Thymus (tissue), 11 donors: ENCODE measurements around the gene SWT1. TPM values are rescaled to one million over a fixed set of nuclear protein-coding genes. Genes with fewer than 3 reads are reported as not detected.
"Not testable (repeated sequence)": the region's sequence is repeated elsewhere in the genome, so short reads cannot be mapped to it uniquely, and the experiment has no call there.

ENCODE experiments used
- DNase-seq, 9 donors: peaks; one replicate each; pipeline ENCODE4 v3.0.0-alpha.2; 2013; ENCODE audit warnings: low spot score in 9 of 9, low read depth in 6 of 9, missing footprints in 1 of 9
- H3K27ac ChIP-seq, 2 donors: one replicate each; pipeline ENCODE4 v1.5.1; 2013; ENCODE audit warnings: control low read depth in 1 of 2, low read depth in 1 of 2, low read length in 1 of 2, mild to moderate bottlenecking in 1 of 2, moderate library complexity in 1 of 2
- H3K27me3 ChIP-seq, 2 donors: one replicate each; pipeline ENCODE4 v1.5.1; 2013; ENCODE audit warnings: low read length in 1 of 2; ENCODE audit not compliant: control insufficient read depth in 2 of 2, insufficient read depth in 1 of 2
- H3K36me3 ChIP-seq, 2 donors: one replicate each; pipeline ENCODE4 v1.5.1; 2013; ENCODE audit warnings: low read length in 1 of 2, mild to moderate bottlenecking in 1 of 2, moderate library complexity in 1 of 2; ENCODE audit not compliant: control insufficient read depth in 2 of 2, insufficient read depth in 2 of 2
- H3K4me1 ChIP-seq, 2 donors: one replicate each; pipeline ENCODE4 v1.5.1; 2013; ENCODE audit warnings: low read length in 2 of 2; ENCODE audit not compliant: control insufficient read depth in 2 of 2, insufficient read depth in 2 of 2
- H3K4me3 ChIP-seq, 2 donors: one replicate each; pipeline ENCODE4 v1.5.1; 2013; ENCODE audit warnings: low read length in 2 of 2, control low read depth in 1 of 2, mild to moderate bottlenecking in 1 of 2
- H3K9me3 ChIP-seq, 2 donors: one replicate each; pipeline ENCODE4 v1.5.1; 2013; ENCODE audit warnings: low read length in 1 of 2, mild to moderate bottlenecking in 1 of 2; ENCODE audit not compliant: control insufficient read depth in 2 of 2, insufficient read depth in 1 of 2
- WGBS: extraction: QIAGEN DNeasy Blood & Tissue Kit; methylation state at CpG from one replicate; pipeline ENCODE4 v1.1.7; 2013; 5-methylcytosine and 5-hydroxymethylcytosine counted together
- polyA plus RNA-seq: library from polyadenylated mRNA; stranded (reverse); fragments of 200-250 nt; gene quantifications from one replicate; pipeline ENCODE4 v1.2.3, GENCODE V29; 2013
- total RNA-seq: library from RNA; stranded (reverse); fragments of 120-200 nt; gene quantifications from one replicate; pipeline ENCODE4 v1.2.4, GENCODE V29; 2013
- donor health status: healthy.

Gene SWT1
- total and polyA plus RNA-seq, 2 donors: 6.8 to 8.3 TPM

GRCh38 chr1:185249563-185249962 is 92.6 kb downstream of the SWT1 start:
- WGBS: 49% methylated on average over 2 of the region's 2 CpGs
- Histone ChIP-seq H3K4me3 (no peak overlapping the region), H3K36me3 (no peaks in the 10 kb centered on the region), H3K4me1 (peaks cover 0 to 4% of the 10 kb centered on the region in 2 donors), H3K27ac (no peak overlapping the region), H3K27me3 (no peaks in the 10 kb centered on the region), H3K9me3 (no peaks in the 10 kb centered on the region)
- DNase-seq: no peak

DNA sequence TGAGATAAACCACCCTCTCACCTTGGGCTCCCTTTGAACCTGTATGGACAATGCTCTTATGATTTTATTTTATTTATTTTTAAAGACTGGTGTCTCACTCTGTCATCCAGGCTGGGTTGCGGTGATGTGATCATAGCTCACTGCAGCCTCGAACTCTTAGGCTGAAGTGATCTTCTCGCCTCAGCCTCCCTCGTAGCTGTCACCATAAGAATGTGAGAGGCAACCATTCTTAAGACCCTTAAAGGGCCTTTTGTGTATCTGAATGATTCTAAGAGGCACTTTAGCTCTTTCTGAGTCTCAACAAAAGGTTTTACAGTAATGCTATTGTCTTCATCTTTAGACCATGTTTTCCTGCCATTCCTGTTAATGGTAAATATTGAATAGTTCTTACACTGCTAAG is 93.1 kb downstream of the SWT1 start:
- DNase-seq: no peak
- no peaks in the 10 kb centered on the region for H3K27me3 ChIP-seq
- peaks cover 0 to 4% of the 10 kb centered on the region in 2 donors for H3K4me1 ChIP-seq
- WGBS: 98% methylated on average over 4 of the region's 4 CpGs
- no peaks in the 10 kb centered on the region for H3K36me3 ChIP-seq
- H3K9me3 ChIP-seq: no peaks in the 10 kb centered on the region
- H3K27ac ChIP-seq: no peak overlapping the region
- H3K4me3 ChIP-seq: no peak overlapping the region

GRCh38 chr1:185251928-185252327 is 95.0 kb downstream of the SWT1 start:
- not testable (repeated sequence) for H3K4me1 ChIP-seq, DNase-seq

DNA sequence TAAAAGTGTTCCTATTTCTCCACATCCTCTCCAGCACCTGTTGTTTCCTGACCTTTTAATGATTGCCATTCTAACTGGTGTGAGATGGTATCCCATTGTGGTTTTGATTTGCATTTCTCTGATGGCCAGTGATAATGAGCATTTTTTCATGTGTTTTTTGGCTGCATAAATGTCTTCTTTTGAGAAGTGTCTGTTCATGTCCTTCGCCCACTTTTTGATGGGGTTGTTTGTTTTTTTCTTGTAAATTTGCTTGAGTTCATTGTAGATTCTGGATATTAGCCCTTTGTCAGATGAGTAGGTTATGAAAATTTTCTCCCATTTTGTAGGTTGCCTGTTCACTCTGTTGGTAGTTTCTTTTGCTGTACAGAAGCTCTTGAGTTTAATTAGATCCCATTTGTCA is 95.4 kb downstream of the SWT1 start:
- H3K4me3 ChIP-seq, DNase-seq, H3K27ac ChIP-seq, H3K27me3 ChIP-seq, H3K4me1 ChIP-seq, H3K9me3 ChIP-seq, H3K36me3 ChIP-seq: not testable (repeated sequence)
- WGBS: no CpG with 5 or more reads among the region's 1 CpG

More at GRCh38 chr1:185251928-185252327, 95.0 kb downstream of the SWT1 start:
- H3K27ac ChIP-seq, H3K9me3 ChIP-seq, H3K4me3 ChIP-seq, H3K36me3 ChIP-seq, H3K27me3 ChIP-seq: not testable (repeated sequence)
- over 99% methylated on average over 3 of the region's 4 CpGs for WGBS

DNA sequence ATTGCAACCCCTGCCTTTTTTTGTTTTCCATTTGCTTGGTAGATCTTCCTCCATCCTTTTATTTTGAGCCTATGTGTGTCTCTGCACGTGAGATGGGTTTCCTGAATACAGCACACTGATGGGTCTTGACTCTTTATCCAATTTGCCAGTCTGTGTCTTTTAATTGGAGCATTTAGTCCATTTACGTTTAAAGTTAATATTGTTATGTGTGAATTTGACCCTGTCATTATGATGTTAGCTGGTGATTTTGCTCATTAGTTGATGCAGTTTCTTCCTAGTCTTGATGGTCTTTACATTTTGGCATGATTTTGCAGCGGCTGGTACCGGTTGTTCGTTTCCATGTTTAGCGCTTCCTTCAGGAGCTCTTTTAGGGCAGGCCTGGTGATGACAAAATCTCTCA is 98.6 kb downstream of the SWT1 start:
- WGBS: 92% methylated on average over 5 of the region's 6 CpGs
- not testable (repeated sequence) for H3K4me1 ChIP-seq

DNA sequence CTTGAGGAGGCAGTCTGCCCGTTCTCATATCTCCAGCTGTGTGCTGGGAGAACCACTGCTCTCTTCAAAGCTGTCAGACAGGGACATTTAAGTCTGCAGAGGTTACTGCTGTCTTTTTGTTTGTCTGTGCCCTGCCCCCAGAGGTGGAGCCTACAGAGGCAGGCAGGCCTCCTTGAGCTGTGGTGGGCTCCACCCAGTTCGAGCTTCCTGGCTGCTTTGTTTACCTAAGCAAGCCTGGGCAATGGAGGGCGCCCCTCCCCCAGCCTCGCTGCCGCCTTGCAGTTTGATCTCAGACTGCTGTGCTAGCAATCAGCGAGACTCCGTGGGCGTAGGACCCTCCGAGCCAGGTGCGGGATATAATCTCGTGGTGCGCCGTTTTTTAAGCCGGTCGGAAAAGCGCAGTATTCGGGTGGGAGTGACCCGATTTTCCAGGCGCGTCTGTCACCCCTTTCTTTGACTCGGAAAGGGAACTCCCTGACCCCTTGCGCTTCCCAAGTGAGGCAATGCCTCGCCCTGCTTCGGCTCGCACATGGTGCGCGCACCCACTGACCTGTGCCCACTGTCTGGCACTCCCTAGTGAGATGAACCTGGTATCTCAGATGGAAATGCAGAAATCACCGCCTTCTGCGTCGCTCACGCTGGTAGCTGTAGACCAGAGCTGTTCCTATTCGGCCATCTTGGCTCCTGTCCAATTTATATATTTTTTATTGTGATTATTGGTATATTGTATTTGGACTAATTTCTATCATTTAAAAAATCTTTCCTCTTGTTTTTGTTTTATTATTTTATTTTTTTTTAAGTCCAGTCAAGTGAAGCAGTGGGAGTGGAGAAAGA is 100.4 kb downstream of the SWT1 start:
- peak overlapping the region in 1 of 2 donors; percentile 60 for H3K27ac ChIP-seq
- H3K27me3 ChIP-seq, H3K4me3 ChIP-seq, H3K9me3 ChIP-seq, DNase-seq, H3K4me1 ChIP-seq, H3K36me3 ChIP-seq: not testable (repeated sequence)
- 87% methylated on average over 20 of the region's 32 CpGs for WGBS

More for the DNA sequence above, 98.6 kb downstream of the SWT1 start:
- DNase-seq, H3K9me3 ChIP-seq, H3K27me3 ChIP-seq, H3K36me3 ChIP-seq, H3K27ac ChIP-seq, H3K4me3 ChIP-seq: not testable (repeated sequence)

DNA sequence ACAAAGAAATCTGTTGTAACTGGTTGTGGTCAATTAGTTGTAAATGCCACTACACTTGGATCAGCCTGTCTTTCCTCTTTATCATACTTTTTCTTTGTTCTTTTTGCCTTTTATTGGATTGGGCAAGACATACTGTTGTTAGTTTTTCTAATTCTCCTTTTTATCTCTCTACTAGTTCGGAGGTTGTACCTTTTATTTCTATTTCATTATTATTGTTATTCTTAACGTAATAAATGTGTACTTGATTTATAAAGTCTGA is 100.9 kb downstream of the SWT1 start:
- Histone ChIP-seq H3K4me1 (peaks cover 0 to 4% of the 10 kb centered on the region in 2 donors), H3K27ac (no peak overlapping the region)
- 94% methylated on average over 2 of the region's 2 CpGs for WGBS

GRCh38 chr1:185258676-185259075 is 101.7 kb downstream of the SWT1 start:
- DNase-seq: no peak
- 93% methylated on average over 1 of the region's 1 CpG for WGBS
- no peak overlapping the region for H3K4me3 ChIP-seq
- peaks cover 0 to 4% of the 10 kb centered on the region in 2 donors for H3K4me1 ChIP-seq
- no peaks in the 10 kb centered on the region for H3K36me3 ChIP-seq
- no peaks in the 10 kb centered on the region for H3K9me3 ChIP-seq
- H3K27ac ChIP-seq: no peak overlapping the region
- no peaks in the 10 kb centered on the region for H3K27me3 ChIP-seq

More for the DNA sequence above, 100.9 kb downstream of the SWT1 start:
- no peak for DNase-seq
- Histone ChIP-seq H3K9me3 (no peaks in the 10 kb centered on the region), H3K36me3 (no peaks in the 10 kb centered on the region), H3K27me3 (no peaks in the 10 kb centered on the region), H3K4me3 (no peak overlapping the region)

DNA sequence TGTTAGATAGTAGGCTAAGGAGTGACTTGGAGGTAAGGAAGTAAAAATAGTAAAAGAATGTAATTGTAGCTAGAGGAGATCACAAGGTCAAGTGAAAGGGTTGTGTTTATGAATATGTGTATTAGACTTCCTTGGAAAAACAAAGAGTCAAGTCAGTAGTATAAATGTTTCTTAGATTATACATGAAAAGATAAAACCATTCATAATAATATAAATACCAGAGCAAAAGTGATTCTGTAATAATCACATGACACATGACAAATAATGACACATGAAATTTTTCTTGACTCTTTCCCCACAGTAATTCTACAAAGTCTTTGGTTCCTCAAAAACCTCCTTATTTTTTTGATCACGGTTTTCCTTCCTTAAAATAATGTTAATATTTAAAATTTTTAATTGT is 103.6 kb downstream of the SWT1 start:
- no peaks in the 10 kb centered on the region for H3K27me3 ChIP-seq
- H3K9me3 ChIP-seq: no peaks in the 10 kb centered on the region
- H3K36me3 ChIP-seq: no peaks in the 10 kb centered on the region
- H3K27ac ChIP-seq: no peak overlapping the region
- WGBS: 92% methylated on average over 1 of the region's 1 CpG
- no peak for DNase-seq
- H3K4me3 ChIP-seq: no peak overlapping the region
- peaks cover 0 to 4% of the 10 kb centered on the region in 2 donors for H3K4me1 ChIP-seq
